Activated T-cell treated with anti-CD3 and anti-CD28 coated beads, Interleukin-2, amount 50 U/mL, for 48 hours (primary cell): Measurements from ENCODE around the gene ATP5F1E.

Experiments used
- DNase-seq, 2 experiments: peaks; one replicate each; pipeline ENCODE4 v3.0.0-alpha.2; 2020

The ATP5F1E gene

GRCh38 chr20:59004763-59005522, 27.2 kb downstream of the ATP5F1E start:
- DNase-seq = peak in 1 of 2 experiments; percentile 54

GRCh38 chr20:59004493-59004762, 27.7 kb downstream of the ATP5F1E start:
- peak; percentile 53 to 58 for DNase-seq

GRCh38 chr20:59003836-59004492, 28.2 kb downstream of the ATP5F1E start:
- no peak for DNase-seq

GRCh38 chr20:59002874-59003399, 29.2 kb downstream of the ATP5F1E start:
- no peak for DNase-seq

- no peak for DNase-seq
Measured at GRCh38 chr20:59002388-59002787, 29.7 kb downstream of the ATP5F1E start.

- DNase-seq = no peak
Measured at GRCh38 chr20:59001449-59002171, 30.5 kb downstream of the ATP5F1E start.

- no peak for DNase-seq
Measured at GRCh38 chr20:59001068-59001448, 31.1 kb downstream of the ATP5F1E start.

- no peak for DNase-seq
Measured at GRCh38 chr20:59000326-59000725, 31.8 kb downstream of the ATP5F1E start.

GRCh38 chr20:58998656-58999055, 33.5 kb downstream of the ATP5F1E start:
- no peak for DNase-seq

GRCh38 chr20:58997141-58997770, 34.9 kb downstream of the ATP5F1E start:
- DNase-seq = no peak

GRCh38 chr20:58996226-58996611, 35.9 kb downstream of the ATP5F1E start:
- no peak for DNase-seq

GRCh38 chr20:58995461-58996225, 36.5 kb downstream of the ATP5F1E start:
- no peak for DNase-seq

GRCh38 chr20:58994390-58995159, 37.6 kb downstream of the ATP5F1E start:
- no peak for DNase-seq

GRCh38 chr20:58993332-58994248, 38.5 kb downstream of the ATP5F1E start:
- DNase-seq = no peak

- no peak for DNase-seq
Measured at GRCh38 chr20:58992911-58993310, 39.2 kb downstream of the ATP5F1E start.

- peak in 1 of 2 experiments; percentile 7 for DNase-seq
Measured at GRCh38 chr20:58991715-58992114, 40.4 kb downstream of the ATP5F1E start.

- DNase-seq = peak in 1 of 2 experiments; percentile 11
Measured at GRCh38 chr20:58990651-58991445, 41.3 kb downstream of the ATP5F1E start.

- DNase-seq = peak in 1 of 2 experiments; percentile 1
Measured at GRCh38 chr20:58989196-58989595, 42.9 kb downstream of the ATP5F1E start.

GRCh38 chr20:58988565-58988882, 43.6 kb downstream of the ATP5F1E start:
- peak in 1 of 2 experiments; percentile 7 for DNase-seq
